GM19395 (cell line): ENCODE measurements around the gene TNFRSF25.
"Not testable (repeated sequence)": the region's sequence is repeated elsewhere in the genome, so short reads cannot be mapped to it uniquely, and the experiment has no call there.

Experiments used
- ATAC-seq: cut with Tn5 transposase; IDR thresholded peaks from one replicate; pipeline ENCODE4 v1.9.1; 2021; ENCODE audit warnings: mild to moderate bottlenecking, moderate library complexity; ENCODE audit not compliant: unreplicated experiment

TNFRSF25 gene

GRCh38 chr1:6470132-6471085, 4.4 kb upstream of the TNFRSF25 start:
- ATAC-seq: no peak

GRCh38 chr1:6468729-6469461, 2.9 kb upstream of the TNFRSF25 start:
- no peak for ATAC-seq

- ATAC-seq: no peak
These were observed 2.0 kb upstream of the TNFRSF25 start for GRCh38 chr1:6467744-6468688.

GRCh38 chr1:6467224-6467623, 1.3 kb upstream of the TNFRSF25 start:
- no peak for ATAC-seq

GRCh38 chr1:6466751-6467150, 778 bp upstream of the TNFRSF25 start:
- ATAC-seq: no peak

- no peak for ATAC-seq
These were observed 440 bp downstream of the TNFRSF25 start for GRCh38 chr1:6465461-6466005.

GRCh38 chr1:6464915-6465314, 1.1 kb downstream of the TNFRSF25 start:
- no peak for ATAC-seq

GRCh38 chr1:6464514-6464836, 1.5 kb downstream of the TNFRSF25 start:
- no peak for ATAC-seq

- no peak for ATAC-seq
These were observed 2.9 kb downstream of the TNFRSF25 start for GRCh38 chr1:6463120-6463412.

GRCh38 chr1:6462412-6463119, 3.4 kb downstream of the TNFRSF25 start:
- ATAC-seq: no peak

- no peak for ATAC-seq
These were observed 4.2 kb downstream of the TNFRSF25 start for GRCh38 chr1:6461538-6462411.

- ATAC-seq: no peak
These were observed 4.9 kb downstream of the TNFRSF25 start for GRCh38 chr1:6461051-6461530.

- no peak for ATAC-seq
These were observed 5.5 kb downstream of the TNFRSF25 start for GRCh38 chr1:6460301-6461050.

- no peak for ATAC-seq
These were observed 6.1 kb downstream of the TNFRSF25 start for GRCh38 chr1:6459850-6460265.

GRCh38 chr1:6456800-6457466, 9.0 kb downstream of the TNFRSF25 start:
- no peak for ATAC-seq

- not testable (repeated sequence) for ATAC-seq
These were observed 10.0 kb downstream of the TNFRSF25 start for GRCh38 chr1:6455752-6456520.
